Measurements from ENCODE around the gene GOLT1A.
"Not testable (repeated sequence)": the region's sequence is repeated elsewhere in the genome, so short reads cannot be mapped to it uniquely, and the experiment has no call there.

DNA sequence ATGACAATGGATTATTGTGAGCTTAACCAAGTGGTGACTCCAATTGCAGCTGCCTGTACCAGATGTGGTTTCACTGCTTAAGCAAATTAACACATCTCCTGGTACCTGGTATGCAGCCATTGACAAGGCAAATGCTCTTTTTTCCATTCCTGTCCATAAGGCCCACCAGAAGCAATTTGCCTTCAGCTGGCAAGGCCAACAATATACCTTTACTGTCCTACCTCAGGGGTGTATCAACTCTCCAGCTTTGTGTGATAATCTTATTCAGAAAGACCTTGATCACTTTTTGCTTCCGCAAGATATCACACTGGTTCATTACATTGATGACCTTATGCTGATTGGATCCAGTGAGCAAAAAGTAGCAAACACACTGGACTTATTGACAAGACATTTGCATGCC lies 23.7 kb upstream of the GOLT1A start:
- not testable (repeated sequence) for TF ChIP-seq EZH2 (IDR thresholded peaks at IDR 0.05; ENCODE audit: borderline replicate concordance, insufficient read depth, low read length, poor library complexity, severe bottlenecking); POLR2AphosphoS5 (IDR thresholded peaks at IDR 0.05); EP300 (conservative IDR thresholded peaks at IDR 0.05; ENCODE audit: poor library complexity, severe bottlenecking); MXI1 (conservative IDR thresholded peaks at IDR 0.05; ENCODE audit: poor library complexity, severe bottlenecking); TAF1 (IDR thresholded peaks at IDR 0.05; ENCODE audit: low read depth)
- TF ChIP-seq, protein P1, sequence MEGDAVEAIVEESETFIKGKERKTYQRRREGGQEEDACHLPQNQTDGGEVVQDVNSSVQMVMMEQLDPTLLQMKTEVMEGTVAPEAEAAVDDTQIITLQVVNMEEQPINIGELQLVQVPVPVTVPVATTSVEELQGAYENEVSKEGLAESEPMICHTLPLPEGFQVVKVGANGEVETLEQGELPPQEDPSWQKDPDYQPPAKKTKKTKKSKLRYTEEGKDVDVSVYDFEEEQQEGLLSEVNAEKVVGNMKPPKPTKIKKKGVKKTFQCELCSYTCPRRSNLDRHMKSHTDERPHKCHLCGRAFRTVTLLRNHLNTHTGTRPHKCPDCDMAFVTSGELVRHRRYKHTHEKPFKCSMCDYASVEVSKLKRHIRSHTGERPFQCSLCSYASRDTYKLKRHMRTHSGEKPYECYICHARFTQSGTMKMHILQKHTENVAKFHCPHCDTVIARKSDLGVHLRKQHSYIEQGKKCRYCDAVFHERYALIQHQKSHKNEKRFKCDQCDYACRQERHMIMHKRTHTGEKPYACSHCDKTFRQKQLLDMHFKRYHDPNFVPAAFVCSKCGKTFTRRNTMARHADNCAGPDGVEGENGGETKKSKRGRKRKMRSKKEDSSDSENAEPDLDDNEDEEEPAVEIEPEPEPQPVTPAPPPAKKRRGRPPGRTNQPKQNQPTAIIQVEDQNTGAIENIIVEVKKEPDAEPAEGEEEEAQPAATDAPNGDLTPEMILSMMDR (IDR thresholded peaks at IDR 0.05; ENCODE audit: poor library complexity, severe bottlenecking), result not testable (repeated sequence)
- TF ChIP-seq, protein P2, sequence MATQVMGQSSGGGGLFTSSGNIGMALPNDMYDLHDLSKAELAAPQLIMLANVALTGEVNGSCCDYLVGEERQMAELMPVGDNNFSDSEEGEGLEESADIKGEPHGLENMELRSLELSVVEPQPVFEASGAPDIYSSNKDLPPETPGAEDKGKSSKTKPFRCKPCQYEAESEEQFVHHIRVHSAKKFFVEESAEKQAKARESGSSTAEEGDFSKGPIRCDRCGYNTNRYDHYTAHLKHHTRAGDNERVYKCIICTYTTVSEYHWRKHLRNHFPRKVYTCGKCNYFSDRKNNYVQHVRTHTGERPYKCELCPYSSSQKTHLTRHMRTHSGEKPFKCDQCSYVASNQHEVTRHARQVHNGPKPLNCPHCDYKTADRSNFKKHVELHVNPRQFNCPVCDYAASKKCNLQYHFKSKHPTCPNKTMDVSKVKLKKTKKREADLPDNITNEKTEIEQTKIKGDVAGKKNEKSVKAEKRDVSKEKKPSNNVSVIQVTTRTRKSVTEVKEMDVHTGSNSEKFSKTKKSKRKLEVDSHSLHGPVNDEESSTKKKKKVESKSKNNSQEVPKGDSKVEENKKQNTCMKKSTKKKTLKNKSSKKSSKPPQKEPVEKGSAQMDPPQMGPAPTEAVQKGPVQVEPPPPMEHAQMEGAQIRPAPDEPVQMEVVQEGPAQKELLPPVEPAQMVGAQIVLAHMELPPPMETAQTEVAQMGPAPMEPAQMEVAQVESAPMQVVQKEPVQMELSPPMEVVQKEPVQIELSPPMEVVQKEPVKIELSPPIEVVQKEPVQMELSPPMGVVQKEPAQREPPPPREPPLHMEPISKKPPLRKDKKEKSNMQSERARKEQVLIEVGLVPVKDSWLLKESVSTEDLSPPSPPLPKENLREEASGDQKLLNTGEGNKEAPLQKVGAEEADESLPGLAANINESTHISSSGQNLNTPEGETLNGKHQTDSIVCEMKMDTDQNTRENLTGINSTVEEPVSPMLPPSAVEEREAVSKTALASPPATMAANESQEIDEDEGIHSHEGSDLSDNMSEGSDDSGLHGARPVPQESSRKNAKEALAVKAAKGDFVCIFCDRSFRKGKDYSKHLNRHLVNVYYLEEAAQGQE (IDR thresholded peaks at IDR 0.05; ENCODE audit: borderline replicate concordance), result not testable (repeated sequence)

Measured in neural cell (in vitro differentiated cells).